ENCODE measurements around the gene CLCN3.

The CLCN3 gene

DNA sequence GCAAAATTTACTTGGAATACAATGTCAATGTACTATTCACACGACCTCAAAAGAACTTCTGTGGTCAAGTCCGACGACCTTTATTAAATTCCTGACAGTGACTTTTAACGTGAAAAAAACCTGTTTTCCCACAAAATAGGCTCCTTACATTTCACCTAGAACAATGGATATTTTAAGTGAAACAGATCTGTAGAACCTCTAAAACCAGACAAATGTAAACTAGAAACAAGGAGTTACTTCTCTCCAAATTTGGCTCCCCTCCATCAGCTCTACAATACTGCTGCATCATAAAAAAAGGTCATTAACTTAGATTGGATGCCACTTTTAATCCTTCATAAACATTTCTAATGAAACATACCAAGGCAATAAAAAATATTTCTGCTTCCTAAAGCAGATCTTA lies 9.2 kb upstream of the CLCN3 start:
- peak overlapping the region; percentile 77 for H3K4me3 ChIP-seq (ENCODE audit: low read depth, low read length)
- TF ChIP-seq, protein P1, sequence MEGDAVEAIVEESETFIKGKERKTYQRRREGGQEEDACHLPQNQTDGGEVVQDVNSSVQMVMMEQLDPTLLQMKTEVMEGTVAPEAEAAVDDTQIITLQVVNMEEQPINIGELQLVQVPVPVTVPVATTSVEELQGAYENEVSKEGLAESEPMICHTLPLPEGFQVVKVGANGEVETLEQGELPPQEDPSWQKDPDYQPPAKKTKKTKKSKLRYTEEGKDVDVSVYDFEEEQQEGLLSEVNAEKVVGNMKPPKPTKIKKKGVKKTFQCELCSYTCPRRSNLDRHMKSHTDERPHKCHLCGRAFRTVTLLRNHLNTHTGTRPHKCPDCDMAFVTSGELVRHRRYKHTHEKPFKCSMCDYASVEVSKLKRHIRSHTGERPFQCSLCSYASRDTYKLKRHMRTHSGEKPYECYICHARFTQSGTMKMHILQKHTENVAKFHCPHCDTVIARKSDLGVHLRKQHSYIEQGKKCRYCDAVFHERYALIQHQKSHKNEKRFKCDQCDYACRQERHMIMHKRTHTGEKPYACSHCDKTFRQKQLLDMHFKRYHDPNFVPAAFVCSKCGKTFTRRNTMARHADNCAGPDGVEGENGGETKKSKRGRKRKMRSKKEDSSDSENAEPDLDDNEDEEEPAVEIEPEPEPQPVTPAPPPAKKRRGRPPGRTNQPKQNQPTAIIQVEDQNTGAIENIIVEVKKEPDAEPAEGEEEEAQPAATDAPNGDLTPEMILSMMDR (IDR thresholded peaks at IDR 0.05; ENCODE audit: control insufficient read depth, extremely low read depth, insufficient read depth) = no peak
- DNase-seq (ENCODE audit: low read depth) = no peak

DNA sequence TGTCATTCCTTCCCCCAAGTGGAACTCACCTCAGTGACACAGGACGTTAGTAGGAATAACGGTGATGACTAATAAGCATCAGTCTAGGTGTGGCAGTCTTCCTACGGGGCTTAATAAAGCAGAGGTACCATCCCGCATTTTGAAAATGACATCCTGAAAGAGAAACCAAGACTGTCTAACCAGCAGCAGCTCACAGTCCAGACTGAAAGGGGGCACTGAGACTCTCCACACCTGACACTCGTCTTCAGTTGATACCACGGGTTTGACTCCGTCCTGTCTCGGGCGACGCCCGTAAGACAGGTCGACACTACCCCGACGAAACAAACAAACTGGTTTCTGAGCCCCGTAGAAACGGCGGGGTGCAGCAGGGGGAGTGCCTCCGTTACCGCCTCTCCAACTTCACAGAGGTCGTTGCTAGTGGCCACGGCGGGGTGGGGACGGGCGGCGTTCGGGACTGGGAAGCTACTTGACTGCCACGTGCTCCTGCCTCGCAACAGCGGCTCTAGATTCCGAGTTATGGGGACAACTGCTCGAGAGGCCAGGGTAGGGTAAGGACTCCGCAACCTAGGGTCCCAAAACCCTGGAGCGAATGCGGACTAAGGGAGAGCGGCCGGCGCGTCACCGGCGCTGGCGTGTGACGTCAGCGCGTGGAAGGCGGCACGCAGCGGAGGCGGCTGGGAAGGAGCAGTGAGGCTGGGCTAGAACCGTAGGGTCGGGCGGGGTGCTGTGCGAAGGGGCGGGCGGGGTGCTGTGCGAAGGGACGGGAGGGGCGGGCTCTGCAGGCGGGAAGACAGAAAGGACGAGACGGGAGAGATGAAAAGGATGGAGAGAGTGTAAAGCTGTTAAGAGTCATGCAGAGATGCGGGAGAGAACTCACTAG lies 8.1 kb upstream of the CLCN3 start, which contains the start of gene NEK1:
Gene NEK1, minus strand, starts transcription at position 593 of the 880 bp plus-strand sequence. CDS start 9,953 bp downstream, outside the sequence.
- TF ChIP-seq, protein P1 (IDR thresholded peaks at IDR 0.05; ENCODE audit: control insufficient read depth, extremely low read depth, insufficient read depth) = no peak
- peak within 1 kb of the TSS; percentile 77 for H3K4me3 ChIP-seq (ENCODE audit: low read depth, low read length)
- DNase-seq (ENCODE audit: low read depth) = no peak

DNA sequence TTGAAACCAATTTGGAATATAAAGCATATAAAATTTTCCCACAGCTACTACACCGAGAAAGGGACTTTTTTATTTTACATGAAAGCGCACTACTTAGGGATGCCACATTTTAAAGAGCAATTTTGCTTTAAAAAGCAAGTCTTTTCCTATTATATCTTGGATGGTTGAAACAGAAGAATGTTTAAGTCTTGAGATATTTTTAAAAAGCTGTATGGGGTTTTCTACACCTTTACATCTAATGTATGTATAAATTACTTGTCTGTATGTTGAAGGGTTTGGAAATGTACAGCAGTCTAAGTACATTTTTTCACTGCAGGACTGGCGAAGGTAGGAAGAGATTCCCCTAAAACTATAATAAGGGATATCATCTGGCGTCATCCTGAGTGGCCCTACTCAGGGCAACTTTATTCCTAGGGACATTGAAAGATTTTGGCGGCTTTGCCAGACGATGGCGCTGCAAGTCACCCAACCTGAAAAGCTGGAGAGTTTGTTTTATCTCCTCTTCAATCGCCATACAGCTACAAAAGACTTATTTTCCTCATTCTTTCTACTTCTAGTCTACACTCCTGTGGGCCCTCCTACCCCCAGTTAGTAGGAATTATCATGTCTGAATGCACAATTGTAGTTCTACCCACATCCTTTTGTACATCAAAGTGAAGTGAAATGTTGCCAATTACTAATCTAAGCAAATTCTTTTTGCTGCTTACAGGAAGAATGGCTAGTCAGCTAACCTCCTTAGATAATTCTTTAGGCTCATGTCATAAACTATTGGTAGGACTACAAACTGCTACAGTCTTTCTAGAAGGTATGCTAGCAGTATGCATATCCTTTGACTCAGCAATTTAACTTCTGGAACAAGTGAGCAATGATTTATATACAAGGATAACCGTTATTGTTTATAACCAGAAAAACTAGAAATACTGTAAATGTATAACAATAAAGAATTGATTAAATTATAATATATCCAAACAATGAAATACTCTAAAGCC lies 7.2 kb upstream of the CLCN3 start:
- H3K4me3 ChIP-seq (ENCODE audit: low read depth, low read length) = peak overlapping the region; percentile 77
- TF ChIP-seq, protein P1 (IDR thresholded peaks at IDR 0.05; ENCODE audit: control insufficient read depth, extremely low read depth, insufficient read depth) = peak; percentile 71
- DNase-seq (ENCODE audit: low read depth) = peak; percentile 63

DNA sequence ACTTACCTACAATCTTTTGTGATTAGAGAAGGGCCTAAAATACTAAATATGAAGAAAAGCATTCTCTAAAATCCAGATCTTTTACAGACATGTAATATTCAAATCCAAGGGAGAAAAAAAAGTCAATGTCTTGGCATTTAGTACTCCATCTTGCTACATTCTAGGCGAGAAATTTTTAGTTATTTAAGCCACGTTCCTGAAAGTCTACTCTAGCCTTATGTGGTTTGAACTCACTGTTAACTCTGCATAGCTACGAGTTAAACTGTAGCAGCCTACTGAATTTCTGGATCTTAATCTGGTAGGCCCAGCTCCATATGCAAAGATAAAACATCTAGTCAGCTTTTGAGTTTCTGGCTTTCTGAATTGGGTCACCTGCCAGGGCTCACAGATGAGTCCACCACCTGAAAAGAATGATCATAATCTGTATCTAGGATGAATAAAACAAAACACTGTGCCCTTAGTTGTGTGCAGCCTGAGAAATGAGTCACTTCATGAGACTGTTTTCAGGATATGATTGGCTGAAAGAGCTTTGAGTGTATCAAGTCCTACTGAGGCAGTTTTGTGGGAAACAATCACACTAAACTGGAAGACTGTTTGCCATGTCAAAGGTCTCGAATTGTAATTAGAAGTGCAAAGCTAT lies 4.8 kb upstream of the CLCN3 start:
- DNase-seq (ENCODE audit: low read depth) = no peak
- TF ChIP-seq, protein P1 (IDR thresholded peaks at IDR 0.05; ENCODE audit: control insufficient read depth, extremely low read depth, insufficient read depth) = no peak

DNA sequence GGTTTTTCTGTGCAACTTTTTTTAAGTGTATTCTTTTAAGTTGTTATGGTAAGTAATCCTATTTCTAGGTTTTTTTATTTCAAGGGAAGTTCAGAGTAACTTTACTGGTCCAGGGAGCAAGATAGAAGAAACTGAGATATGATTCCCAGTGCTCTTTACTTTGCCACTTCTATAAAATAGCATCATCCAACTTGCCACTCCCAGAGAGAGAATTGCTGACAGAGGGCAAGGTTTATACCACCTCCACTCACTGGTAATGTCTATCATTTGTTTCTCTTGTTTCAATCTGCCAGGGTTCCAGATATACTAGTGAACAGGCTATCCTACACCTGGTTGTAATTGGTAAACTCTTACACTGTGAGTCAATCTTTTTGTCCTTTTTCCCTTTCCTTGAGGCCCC lies 3.5 kb upstream of the CLCN3 start:
- no peak for DNase-seq (ENCODE audit: low read depth)
- TF ChIP-seq, protein P1 (IDR thresholded peaks at IDR 0.05; ENCODE audit: control insufficient read depth, extremely low read depth, insufficient read depth) = no peak
- H3K4me3 ChIP-seq (ENCODE audit: low read depth, low read length) = no peak overlapping the region

More for the DNA sequence above, 4.8 kb upstream of the CLCN3 start:
- H3K4me3 ChIP-seq (ENCODE audit: low read depth, low read length) = no peak overlapping the region

DNA sequence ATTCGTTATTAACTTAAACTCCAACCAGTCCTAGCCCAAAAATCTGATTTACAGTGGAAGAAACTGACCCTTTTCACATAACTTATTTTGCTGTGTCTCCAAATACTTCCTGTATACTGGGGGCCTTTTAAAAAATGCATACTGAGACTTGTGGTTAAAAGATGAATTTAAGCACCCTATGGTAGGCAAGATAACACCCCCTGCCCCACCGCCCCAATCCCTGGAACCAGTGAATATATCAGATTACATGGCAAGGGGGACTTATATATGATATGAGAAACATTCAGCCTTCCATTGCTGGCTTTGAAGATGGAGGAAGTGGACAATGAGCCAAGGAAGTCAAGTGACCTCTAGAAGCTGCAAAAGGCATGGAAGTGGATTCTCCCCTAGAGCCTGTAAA lies 3.1 kb upstream of the CLCN3 start:
- H3K4me3 ChIP-seq (ENCODE audit: low read depth, low read length) = no peak overlapping the region
- TF ChIP-seq, protein P1 (IDR thresholded peaks at IDR 0.05; ENCODE audit: control insufficient read depth, extremely low read depth, insufficient read depth) = no peak
- no peak for DNase-seq (ENCODE audit: low read depth)
